ENCODE results near the gene DDX60.
"Not testable (repeated sequence)": the region's sequence is repeated elsewhere in the genome, so short reads cannot be mapped to it uniquely, and the experiment has no call there.

Gene DDX60

DNA sequence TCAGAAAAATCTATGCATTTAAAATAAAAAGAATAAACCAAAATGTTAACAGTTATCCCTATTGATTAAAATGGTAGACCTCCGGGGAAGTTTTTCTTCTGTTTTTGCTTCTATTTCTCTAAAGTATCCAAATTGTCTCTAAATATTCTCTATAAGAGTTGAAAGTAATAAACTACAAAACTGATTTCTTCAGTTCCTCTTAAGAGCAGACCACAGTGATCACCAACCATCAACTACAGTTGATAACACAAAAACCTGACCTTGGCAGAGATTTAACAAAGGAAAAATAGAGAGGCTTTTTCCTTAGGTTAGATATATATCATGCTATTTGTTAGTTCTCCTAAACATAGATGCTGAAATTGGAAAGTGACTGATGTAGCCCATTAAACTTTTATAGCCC lies 27.3 kb downstream of the DDX60 start:
- no peak for DNase-seq (ENCODE audit: low spot score)

DNA sequence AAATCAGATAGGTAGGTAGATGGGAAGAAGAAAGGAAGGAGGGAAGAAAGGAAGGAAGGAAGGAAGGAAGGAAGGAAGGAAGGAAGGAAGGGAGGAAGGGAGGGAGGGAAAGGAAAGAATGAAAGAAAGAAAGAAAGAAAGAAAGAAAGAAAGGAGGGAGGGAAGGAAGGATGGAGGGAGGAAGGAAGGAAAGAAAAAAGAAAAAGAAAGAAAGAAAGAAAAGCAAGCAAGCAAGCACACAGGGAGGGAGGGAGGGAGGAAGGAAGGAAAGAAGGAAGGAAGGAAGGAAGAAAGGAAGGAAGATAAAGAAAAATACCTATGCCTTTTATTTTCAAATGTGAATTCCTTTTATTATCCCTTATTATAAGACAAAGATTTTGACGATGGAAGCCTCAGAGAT lies 32.7 kb downstream of the DDX60 start:
- DNase-seq (ENCODE audit: low spot score) = not testable (repeated sequence)

DNA sequence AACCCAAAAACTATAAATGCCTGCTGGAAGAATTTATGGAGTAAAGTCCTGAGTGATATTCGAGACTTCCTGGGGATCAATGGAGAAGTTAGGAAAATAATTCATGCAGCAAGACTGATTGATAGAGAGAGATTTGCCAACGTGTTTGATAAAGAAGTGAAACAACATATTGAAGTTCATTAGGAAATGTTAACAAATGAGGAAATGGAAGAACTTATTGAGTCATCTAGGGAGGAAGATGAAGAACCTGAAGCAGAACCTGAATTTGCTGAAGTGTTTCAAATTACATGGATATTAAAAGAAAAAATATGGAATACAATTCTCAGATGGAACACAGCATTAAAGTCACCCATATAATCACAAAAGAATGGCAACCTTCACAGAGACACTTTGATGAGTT lies 39.0 kb downstream of the DDX60 start:
- DNase-seq (ENCODE audit: low spot score) = no peak

GRCh38 chr4:168275836-168276235 lies 42.7 kb downstream of the DDX60 start:
- no peak for DNase-seq (ENCODE audit: low spot score)

GRCh38 chr4:168274871-168275270 lies 43.7 kb downstream of the DDX60 start:
- no peak for DNase-seq (ENCODE audit: low spot score)

DNA sequence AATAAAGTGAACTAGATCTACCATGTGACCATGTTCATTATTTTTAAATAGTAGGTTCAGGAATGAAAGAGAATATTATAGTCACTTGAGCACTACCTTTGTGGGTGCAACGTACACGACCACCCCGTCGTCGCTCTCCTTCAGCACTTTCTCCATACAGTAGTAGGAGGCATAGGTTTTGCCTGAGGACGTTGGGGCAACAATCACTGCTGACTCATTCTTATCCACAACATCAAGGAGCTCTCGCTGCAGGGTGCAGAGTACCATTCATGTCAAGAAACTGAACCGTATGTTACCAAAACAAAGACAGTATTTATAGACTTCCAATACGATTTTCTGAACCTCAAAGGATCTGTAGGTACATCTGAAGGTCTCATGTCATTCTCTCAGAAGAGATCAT lies 44.7 kb downstream of the DDX60 start:
- DNase-seq (ENCODE audit: low spot score) = no peak

DNA sequence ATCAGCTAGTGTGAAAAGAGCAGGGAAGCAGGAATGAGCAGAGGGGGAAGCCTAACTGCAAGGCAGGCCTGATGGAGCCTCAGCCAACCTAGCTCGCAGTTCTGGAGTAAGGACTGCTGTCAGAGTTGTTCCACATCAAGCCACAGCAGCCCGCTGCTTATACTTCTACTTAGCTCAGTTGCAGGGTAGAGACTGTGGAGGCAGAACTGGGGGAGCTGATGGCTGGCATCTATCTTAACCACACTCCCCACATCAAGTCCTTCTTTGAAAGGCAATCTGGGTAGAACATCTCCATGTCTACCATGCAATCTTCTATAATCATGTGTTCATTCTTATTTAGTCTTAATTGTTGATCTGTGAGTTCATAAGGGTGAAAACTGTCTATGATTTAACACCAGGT lies 46.1 kb downstream of the DDX60 start:
- no peak for DNase-seq (ENCODE audit: low spot score)

GRCh38 chr4:168269896-168270295 lies 48.7 kb downstream of the DDX60 start:
- DNase-seq (ENCODE audit: low spot score) = no peak

DNA sequence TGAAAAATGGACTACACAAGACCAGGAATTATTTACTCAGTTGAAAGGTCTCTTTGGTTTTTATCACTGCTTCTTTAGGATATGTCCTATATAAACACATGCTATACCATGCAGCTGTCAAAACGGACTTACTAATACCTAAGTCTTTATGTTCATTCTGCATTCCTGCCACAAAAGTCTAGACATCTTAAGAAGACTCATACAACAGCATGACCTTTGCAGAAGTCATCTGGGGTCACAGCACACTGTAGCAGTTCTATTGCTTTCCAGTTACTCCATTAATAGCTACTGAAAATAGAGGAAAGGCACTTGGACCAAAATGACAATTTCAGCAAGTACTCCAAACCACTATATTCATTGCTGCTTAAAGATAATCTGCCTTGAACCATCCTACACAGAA lies 53.2 kb downstream of the DDX60 start:
- DNase-seq (ENCODE audit: low spot score) = no peak

DNA sequence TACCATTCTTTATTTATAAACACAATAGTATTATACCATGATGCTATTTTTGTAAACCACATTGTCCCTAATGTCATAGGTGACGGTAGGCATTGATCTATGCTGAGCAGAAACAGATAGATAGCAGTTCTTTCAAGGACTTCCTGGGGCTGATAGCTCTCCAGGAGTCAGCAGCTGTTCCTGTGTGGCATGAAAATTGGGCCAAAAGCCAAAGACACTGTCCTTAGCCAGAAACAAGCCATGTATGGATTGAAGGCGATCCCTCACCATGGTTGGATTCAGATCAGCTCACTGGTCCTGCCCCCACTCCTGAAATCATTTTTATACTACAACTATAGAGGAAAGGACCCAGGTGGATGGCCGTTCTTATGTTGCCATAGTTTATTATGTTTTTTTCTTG lies 53.6 kb downstream of the DDX60 start:
- no peak for DNase-seq (ENCODE audit: low spot score)

- no peak for DNase-seq (ENCODE audit: low spot score)
Measured at GRCh38 chr4:168263039-168263438, 55.5 kb downstream of the DDX60 start.

- DNase-seq (ENCODE audit: low spot score) = no peak
Measured at GRCh38 chr4:168259096-168259495, 59.5 kb downstream of the DDX60 start.

DNA sequence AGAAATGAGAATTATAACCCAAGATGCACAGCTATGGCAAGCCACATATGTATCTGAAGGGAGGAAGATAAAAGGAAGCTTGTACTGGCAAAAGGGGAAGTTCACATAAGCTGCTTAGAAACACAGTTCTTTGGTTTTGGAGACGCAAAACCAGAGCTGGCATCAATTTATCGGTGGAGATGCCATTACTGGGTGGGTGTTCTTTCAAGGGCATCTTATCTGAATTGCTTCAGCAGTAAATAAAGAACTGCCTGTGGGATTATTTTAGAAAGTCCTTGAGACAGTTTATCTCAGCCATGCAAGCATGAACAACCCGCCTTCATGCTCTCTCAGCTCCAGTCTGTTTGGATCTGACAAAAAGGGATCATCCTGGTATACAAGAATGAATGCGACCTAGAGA lies 60.8 kb downstream of the DDX60 start:
- no peak for DNase-seq (ENCODE audit: low spot score)

DNA sequence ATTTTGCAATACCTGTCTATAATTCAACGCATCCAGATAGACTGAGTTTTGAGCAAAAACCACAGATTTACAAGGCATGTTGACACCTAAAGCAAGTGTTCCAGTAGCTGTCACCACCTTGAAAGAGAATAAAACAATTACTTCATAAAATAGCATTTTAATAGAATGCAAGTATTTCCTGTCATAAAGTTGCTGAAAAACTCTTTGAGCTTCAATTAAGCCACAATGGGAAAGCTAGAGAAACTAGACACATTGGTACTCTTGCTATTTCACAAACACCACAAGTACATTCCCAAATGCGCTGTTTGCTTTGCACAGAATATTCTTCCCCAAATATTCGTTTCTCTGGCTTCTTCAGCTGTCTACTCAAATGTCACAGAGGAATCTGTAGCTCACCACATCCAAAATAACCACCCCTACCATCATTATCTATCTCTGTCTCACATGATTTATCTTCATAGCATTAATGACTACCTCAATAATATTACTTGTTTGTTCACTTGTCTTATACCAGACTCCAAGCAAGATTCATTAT lies 70.3 kb downstream of the DDX60 start:
- no peak for DNase-seq (ENCODE audit: low spot score)

- DNase-seq (ENCODE audit: low spot score) = no peak
Measured at GRCh38 chr4:168247603-168248002, 70.9 kb downstream of the DDX60 start.

DNA sequence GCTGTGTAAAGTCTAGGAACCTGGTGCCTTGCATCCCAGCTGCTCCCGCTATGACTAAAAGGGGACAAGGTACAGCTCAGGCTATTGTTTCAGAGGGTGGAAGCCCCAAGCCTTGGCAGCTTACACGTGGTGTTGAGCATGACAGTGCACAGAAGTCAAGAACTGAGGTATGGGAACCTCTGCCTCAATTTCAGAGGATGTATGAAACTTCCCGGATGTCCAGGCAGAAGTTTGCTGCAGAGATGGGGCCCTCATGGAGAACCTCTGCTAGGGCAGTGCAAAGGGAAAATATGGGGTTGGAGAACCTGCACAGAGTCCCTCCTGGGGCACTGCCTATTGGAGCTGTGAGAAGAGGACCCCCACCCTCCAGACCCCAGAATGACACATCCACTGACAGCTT lies 76.6 kb downstream of the DDX60 start:
- DNase-seq (ENCODE audit: low spot score) = no peak

DNA sequence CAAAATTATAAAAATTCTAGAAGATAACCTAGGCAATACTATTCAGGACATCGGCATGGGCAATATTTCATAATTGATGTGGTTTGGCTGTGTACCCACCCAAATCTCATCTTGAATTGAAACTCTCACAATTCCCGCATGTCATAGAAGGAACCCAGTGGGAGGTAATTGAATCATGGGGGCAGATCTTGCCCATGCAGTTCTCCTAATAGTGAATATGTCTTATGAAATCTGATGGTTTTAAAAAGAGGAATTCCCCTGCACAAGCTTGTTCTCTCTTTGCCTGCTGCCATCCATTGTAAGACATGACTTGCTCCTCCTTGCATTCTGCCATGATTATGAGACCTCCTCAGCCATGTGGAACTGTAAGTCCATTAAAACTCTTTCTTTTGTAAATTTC lies 77.7 kb downstream of the DDX60 start:
- no peak for DNase-seq (ENCODE audit: low spot score)

GRCh38 chr4:168221301-168221700 lies 97.3 kb downstream of the DDX60 start:
- peak; percentile 10 for DNase-seq (ENCODE audit: low spot score)

- no peak for DNase-seq (ENCODE audit: low spot score)
Measured at GRCh38 chr4:168220893-168221292, 97.7 kb downstream of the DDX60 start.

- DNase-seq (ENCODE audit: low spot score) = no peak
Measured at GRCh38 chr4:168218645-168219044, 99.9 kb downstream of the DDX60 start.

DNA sequence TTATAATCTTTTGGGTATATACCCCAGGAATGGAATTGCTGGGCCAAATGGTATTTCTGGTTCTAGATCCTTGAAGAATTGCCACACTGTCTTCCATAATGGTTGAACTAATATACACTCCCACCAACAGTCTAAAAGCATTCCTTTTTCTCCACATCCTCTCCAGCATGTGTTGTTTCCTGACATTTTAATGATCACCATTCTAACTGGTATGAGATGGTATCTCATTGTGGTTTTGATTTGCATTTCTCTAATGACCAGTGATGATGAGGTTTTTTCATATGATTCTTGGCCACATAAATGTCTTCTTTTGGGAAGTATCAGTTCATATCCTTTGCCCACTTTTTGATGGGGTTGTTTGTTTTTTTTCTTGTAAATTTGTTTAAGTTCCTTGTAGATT lies 105.0 kb downstream of the DDX60 start:
- not testable (repeated sequence) for DNase-seq (ENCODE audit: low spot score)

DNA sequence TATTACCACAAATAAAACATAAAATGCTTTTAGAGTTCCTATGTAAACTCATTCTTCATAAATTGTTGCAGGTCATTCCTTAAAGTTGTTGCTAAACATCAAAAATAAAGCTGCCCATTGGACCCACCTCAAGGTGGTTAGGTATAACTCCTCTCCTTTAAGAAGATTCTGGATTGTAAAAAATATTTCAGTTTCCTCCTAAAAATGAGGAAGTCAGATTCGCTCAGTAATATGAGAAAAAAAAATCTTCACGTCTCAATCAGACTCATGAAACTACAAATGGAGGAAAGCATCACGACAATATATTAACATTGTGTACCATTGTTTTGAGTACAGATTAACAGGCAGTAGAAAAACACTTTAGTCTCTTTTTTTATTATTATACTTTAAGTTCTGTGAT lies 105.9 kb downstream of the DDX60 start:
- DNase-seq (ENCODE audit: low spot score) = no peak

GRCh38 chr4:168208957-168209614 lies 109.5 kb downstream of the DDX60 start:
- peak; percentile 15 for DNase-seq (ENCODE audit: low spot score)

GRCh38 chr4:168203233-168203911 lies 115.2 kb downstream of the DDX60 start:
- no peak for DNase-seq (ENCODE audit: low spot score)
